Sigmoid colon (tissue), 4 donors: Measurements from ENCODE around the gene MUC22.

ENCODE experiments used
- POLR2A ChIP-seq, 2 donors: fragments of 450-650 bp; IDR thresholded peaks; one replicate each; pipeline ENCODE4 v1.6.1; 2016; ENCODE audit warnings: antibody characterized with exemption in 2 of 2, mild to moderate bottlenecking in 2 of 2, moderate library complexity in 2 of 2
- POLR2AphosphoS5 ChIP-seq, 4 donors: sonication (generic); formaldehyde crosslinking; IDR thresholded peaks; one replicate each; pipeline ENCODE4 v1.6.1; 2017; ENCODE audit warnings: antibody characterized with exemption in 4 of 4
- TF ChIP-seq, protein P1 (sequence below), 4 experiments: fragments of 450-650 bp in 3 of 4; fragments of 200-600 bp in 1 of 4; IDR thresholded peaks; one replicate each; pipeline ENCODE4 v1.5.1; 2016 to 2019; ENCODE audit warnings: antibody characterized with exemption in 4 of 4, mild to moderate bottlenecking in 3 of 4, moderate library complexity in 2 of 4

DNA sequence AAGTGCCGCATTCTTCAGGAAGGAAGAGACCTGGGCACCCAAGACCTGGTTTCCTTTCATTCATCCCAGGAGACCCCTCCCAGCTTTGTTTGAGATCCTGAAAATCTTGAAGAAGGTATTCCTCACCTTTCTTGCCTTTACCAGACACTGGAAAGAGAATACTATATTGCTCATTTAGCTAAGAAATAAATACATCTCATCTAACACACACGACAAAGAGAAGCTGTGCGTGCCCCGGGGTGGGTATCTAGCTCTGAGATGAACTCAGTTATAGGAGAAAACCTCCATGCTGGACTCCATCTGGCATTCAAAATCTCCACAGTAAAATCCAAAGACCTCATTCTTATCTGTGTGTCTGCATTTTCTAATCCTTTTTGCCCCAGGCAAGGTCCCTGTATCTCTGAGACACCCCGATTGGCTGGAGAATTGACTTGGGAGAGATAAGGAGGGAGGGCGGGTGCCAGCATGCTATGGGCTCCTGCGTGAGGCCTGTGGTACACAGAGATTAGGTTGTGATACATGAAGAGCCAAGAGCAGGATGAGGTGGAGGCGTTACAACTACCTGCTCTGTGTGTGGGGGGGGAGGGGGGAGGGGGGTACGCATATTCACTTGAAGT lies 22.0 kb upstream of the MUC22 start:
- no peak for TF ChIP-seq POLR2AphosphoS5 (IDR thresholded peaks at IDR 0.05)
- no peak for TF ChIP-seq POLR2A (IDR thresholded peaks at IDR 0.05)
- TF ChIP-seq, protein P1, sequence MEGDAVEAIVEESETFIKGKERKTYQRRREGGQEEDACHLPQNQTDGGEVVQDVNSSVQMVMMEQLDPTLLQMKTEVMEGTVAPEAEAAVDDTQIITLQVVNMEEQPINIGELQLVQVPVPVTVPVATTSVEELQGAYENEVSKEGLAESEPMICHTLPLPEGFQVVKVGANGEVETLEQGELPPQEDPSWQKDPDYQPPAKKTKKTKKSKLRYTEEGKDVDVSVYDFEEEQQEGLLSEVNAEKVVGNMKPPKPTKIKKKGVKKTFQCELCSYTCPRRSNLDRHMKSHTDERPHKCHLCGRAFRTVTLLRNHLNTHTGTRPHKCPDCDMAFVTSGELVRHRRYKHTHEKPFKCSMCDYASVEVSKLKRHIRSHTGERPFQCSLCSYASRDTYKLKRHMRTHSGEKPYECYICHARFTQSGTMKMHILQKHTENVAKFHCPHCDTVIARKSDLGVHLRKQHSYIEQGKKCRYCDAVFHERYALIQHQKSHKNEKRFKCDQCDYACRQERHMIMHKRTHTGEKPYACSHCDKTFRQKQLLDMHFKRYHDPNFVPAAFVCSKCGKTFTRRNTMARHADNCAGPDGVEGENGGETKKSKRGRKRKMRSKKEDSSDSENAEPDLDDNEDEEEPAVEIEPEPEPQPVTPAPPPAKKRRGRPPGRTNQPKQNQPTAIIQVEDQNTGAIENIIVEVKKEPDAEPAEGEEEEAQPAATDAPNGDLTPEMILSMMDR (IDR thresholded peaks at IDR 0.05) = no peak
